ENCODE results near the gene RFC1.
A peak's percentile ranks its signal among the peaks of the same experiment; 100 is the strongest.
"Not testable (repeated sequence)": the region's sequence is repeated elsewhere in the genome, so short reads cannot be mapped to it uniquely, and the experiment has no call there.

RFC1 gene, protein sequence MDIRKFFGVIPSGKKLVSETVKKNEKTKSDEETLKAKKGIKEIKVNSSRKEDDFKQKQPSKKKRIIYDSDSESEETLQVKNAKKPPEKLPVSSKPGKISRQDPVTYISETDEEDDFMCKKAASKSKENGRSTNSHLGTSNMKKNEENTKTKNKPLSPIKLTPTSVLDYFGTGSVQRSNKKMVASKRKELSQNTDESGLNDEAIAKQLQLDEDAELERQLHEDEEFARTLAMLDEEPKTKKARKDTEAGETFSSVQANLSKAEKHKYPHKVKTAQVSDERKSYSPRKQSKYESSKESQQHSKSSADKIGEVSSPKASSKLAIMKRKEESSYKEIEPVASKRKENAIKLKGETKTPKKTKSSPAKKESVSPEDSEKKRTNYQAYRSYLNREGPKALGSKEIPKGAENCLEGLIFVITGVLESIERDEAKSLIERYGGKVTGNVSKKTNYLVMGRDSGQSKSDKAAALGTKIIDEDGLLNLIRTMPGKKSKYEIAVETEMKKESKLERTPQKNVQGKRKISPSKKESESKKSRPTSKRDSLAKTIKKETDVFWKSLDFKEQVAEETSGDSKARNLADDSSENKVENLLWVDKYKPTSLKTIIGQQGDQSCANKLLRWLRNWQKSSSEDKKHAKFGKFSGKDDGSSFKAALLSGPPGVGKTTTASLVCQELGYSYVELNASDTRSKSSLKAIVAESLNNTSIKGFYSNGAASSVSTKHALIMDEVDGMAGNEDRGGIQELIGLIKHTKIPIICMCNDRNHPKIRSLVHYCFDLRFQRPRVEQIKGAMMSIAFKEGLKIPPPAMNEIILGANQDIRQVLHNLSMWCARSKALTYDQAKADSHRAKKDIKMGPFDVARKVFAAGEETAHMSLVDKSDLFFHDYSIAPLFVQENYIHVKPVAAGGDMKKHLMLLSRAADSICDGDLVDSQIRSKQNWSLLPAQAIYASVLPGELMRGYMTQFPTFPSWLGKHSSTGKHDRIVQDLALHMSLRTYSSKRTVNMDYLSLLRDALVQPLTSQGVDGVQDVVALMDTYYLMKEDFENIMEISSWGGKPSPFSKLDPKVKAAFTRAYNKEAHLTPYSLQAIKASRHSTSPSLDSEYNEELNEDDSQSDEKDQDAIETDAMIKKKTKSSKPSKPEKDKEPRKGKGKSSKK

DNA sequence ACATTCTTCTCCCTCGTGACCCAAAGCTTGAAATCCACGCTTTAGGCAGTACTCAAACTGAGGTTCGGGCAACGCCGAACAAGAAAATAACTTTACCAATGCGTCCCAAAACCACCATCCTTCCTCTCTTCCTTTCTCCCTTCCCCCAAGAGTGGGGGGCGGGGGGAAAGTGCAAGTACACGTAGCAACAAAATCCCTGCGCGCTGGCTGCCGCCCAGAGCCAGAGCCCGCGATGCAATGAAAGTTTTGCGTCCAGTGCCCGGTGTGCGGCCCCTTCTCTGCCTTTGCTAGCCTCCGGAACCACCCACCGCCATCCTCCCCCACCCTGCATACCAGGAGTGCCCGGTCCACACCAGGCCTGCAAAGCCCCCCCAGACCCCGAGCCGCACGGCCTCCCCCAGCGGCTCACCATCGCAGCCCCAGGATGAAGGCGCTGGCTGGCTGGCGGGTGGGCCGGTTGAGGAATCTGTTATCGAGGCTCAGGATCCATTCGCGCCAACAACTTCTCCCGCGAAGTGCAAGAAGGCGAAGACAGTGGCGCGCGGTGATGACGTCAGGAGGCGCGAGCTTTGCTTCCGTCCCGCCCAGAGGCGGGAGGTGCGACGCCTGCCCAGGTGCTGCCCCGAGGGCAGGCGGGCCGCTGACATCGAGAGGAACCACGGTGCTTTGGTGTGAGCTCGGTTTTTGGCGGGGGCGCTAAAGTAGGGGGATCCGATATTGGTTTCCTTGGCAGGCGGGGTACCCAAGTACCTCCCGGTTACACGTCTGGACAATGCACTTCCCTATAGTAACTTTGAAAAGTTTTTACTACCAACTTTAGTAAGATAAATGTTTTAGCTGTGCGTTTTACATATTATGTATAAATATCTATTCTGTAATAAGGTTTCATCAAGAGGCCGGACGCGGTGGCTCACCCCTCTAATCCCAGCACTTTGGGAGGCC is at the start of gene RFC1:
Gene RFC1, minus strand, starts transcription at position 533 of the 942 bp plus-strand sequence. Its CDS starts 121 bp downstream, at position 412.
- DNase-seq, result peak; percentile 76 to 96 (median 90)
- intact Hi-C loops (cut with DNase I), result loop anchor here (10.0 kb wide), 1 partner anchor 89 kb away; the partner anchor contains the start of genes LIAS and RPL9

DNA sequence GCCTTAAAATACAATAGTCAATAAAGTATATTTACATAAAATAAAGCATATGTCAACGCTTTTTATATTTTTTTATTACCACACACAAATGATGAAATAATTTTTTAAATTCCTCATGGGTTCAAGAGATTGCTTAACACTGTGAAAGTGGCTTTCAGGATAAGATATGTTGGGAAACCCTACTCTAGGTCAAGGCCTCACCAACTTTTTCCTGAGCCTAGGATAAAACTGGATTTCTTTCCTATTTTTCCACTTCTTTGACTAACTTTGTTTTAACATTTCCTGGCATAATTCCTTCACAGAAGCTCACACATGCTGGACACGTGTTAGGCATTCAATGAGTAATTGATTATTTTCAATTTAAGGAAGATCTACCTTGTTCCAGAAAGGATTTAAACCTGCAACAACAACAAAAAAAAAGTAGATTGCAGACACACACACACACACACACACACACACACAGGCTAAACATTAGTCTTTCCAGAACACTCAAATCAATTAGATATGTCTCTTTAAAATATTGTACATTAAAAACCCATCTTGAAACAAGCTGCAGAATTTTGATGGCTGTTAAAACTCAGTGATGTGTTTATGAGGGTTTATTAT is 49.6 kb upstream of the RFC1 start:
- no peak for DNase-seq
- intact Hi-C loops (cut with DNase I), result no loop called here

DNA sequence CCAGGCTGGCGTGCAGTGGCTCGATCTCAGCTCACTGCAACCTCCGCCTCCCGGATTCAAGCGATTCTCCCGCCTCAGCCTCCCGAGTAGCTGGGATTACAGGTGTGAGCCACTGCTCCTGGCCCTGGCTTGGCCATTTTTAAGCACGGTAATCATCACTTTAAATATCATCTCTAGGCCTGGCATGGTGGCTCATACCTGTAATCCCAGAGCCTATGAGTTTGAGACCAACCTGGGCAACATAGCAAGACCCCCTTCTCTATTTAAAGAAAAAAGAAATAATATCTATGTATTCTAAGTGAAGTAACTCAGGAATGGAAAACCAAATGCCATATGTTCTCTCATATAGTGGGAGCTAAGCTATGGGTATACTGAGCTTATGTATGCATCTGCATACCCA is 45.4 kb upstream of the RFC1 start:
- intact Hi-C loops (cut with DNase I); DNase-seq: not testable (repeated sequence)

DNA sequence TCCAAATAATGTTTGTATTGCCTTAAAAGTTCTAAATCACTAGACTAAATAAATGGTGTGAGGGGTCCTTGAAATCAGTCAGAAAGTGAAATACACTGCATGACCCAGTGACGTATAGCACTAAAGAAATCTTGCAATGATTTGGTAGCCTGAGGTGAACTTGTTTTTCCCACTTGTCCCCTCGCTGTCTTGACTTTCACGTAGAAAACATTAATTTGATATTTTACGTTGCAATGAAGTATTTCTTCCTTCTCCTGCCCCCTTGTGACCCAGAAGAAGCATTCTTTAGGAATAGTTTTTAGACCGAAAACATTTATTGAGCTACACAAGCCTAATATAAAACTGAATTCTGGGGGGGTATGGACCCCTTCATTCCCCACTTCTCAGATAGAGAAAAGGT is 44.3 kb upstream of the RFC1 start:
- no peak for DNase-seq
- intact Hi-C loops (cut with DNase I), result no loop called here

DNA sequence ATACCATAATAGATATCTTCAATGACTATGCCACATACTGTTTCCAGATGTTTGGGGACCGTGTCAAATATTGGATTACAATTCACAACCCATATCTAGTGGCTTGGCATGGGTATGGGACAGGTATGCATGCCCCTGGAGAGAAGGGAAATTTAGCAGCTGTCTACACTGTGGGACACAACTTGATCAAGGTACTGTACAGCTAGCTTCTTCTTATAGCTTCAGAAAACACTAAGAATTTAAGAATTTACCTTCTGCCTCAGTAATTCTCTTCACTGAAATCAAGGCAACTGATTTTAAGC is 41.4 kb upstream of the RFC1 start:
- intact Hi-C loops (cut with DNase I), result no loop called here
- no peak for DNase-seq

DNA sequence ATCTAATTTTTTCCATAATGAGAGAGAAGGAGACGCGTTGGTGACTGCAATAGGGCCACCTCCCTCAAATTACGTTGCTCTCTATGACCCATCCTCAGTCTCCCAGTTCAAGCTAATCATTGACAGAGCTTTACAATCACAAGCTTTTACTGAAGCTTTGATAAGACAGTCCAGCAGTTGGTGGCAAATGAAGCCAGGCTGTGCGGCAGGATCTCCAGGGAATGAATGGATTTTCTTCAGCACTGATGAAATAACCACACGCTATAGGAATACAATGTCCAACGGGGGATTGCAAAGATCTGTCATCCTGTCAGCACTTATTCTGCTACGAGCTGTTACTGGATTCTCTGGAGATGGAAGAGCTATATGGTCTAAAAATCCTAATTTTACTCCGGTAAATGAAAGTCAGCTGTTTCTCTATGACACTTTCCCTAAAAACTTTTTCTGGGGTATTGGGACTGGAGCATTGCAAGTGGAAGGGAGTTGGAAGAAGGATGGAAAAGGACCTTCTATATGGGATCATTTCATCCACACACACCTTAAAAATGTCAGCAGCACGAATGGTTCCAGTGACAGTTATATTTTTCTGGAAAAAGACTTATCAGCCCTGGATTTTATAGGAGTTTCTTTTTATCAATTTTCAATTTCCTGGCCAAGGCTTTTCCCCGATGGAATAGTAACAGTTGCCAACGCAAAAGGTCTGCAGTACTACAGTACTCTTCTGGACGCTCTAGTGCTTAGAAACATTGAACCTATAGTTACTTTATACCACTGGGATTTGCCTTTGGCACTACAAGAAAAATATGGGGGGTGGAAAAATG is 40.8 kb upstream of the RFC1 start, which contains the start of gene KLB:
Gene KLB, plus strand, starts transcription at position 168 of the 821 bp plus-strand sequence. Its CDS starts 20 bp downstream, at position 188.
- intact Hi-C loops (cut with DNase I), result no loop called here
- DNase-seq, result no peak

DNA sequence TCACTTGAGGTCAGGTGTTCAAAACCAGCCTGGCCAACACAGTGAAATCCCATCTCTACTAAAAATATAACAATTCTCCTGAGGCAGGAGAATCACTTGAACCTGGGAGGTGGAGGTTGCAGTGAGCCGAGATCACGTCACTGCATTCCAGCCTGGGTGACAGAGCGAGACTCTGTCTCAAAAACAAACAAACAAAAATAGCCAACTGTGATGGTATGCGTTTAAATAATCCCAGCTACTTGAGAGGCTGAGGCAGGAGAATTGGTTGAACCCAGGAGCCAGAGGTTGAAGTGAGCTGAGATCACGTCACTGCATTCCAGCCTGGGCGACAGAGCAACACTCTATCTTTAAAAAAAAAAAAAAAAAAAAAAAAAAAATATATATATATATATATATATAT is 35.5 kb upstream of the RFC1 start:
- intact Hi-C loops (cut with DNase I); DNase-seq: not testable (repeated sequence)

DNA sequence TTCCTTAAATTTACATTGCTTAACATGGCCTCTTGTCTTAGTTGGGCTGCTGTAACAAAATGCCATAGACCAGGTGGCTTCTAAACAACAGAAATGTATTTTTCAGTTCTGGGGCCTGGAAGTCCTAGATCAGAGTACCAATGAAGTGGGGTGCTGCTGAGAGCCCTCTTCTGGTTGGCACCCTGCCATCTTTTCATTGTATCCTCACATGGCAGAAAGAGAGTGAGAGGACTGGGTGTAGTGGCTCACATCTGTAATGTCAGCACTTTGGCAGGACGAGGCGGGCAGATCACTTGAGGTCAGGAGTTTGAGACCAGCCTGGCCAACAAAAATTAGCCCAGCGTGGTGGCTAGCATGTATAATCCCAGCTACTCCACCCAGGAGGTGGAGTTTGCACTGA is 28.5 kb upstream of the RFC1 start:
- intact Hi-C loops (cut with DNase I), result no loop called here
- DNase-seq, result no peak

DNA sequence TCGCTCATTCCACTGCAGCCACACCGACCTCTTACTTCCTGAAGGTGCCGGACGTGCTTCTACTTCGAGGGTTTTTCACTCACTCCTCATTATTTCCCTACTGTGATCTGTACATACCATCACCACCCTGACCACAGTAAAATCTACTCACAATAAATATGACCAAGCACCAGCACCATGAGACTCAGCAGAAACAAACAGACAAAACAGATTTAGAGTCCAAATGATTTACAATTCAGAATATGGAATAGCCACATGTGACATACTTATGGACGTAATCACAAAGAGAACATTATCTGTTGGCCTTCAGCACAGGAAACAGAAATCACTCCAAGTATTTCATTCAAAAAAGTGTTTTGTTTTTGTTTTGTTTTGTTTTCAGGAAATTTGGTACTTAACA is 24.4 kb upstream of the RFC1 start:
- no peak for DNase-seq
- intact Hi-C loops (cut with DNase I), result no loop called here

DNA sequence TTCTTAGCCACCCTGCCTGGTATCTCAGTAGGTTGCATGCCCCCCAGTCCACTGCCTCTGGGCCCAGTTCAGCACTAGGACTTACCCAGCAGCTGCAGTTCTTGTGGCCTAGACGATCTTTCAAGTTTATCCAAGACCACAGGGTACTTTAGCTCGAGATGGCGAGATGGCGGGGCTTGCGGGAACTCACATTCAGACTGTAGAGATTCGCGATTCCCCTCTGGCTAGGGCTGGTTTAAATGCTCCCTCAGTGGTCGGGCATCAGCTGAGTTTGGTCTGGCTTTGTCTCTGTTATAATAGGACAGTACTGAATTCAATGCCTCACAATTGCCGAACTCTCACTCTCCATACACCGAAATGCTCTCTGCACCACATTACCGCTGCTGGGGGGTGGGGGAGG is 18.4 kb upstream of the RFC1 start:
- no peak for DNase-seq

DNA sequence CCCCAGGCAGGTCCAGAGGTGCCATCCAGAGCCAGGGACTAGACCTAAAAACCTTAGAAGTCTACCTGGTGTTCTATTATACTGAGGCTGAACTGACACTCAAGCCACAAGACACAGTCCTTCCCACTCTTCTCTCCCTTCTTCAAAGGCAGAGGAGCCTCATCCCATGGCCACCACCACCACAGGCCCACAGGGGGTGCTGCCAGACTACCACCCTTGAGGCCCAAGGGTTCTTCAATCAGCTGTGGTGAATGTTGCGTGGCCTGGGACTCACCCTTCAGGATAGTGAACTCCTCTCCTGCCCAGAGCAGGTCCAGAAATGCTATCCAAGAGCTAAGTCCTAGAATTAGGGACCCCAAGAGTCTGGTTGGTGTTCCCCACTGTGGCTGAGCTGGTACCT is 17.5 kb upstream of the RFC1 start:
- intact Hi-C loops (cut with DNase I), result no loop called here
- no peak for DNase-seq

More for the DNA sequence above, 18.4 kb upstream of the RFC1 start:
- intact Hi-C loops (cut with DNase I), result no loop called here

DNA sequence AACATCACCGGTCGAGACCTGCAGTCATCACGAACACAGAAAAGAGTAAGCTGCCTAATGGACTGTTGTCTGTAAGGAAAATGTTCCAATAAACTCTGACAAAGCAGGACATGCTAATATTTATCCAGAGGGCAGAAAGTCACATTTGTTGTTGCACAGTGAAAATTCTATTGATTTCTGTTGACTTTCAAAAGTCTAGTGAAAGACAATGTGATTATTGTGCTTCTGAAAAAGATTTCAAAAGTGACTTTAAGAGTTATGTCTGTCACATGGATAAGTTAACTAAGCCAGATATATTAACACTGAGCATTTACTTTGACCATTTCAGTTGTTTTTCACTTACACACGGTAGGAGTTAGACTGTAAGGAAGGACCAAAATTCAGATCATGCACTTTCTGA is 9.3 kb upstream of the RFC1 start:
- DNase-seq, result no peak

DNA sequence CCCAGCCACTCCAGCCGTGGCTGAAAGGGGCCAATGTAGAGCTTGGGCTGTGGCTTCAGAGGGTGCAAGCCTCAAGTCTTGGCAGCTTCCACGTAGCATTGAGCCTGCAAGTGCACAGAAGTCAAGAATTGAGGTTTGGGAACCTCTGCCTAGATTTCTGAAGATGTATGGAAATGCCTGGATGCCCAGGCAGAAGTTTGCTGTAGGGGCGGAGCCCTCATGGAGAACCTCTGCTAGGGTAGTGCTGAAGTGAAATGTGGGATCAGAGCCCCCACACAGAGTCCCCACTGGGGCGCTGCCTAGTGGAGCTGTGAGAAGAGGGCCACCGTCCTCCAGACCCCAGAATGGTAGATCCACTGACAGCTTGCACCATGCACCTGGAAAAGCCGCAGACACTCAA is 5.0 kb upstream of the RFC1 start:
- DNase-seq; intact Hi-C loops (cut with DNase I): not testable (repeated sequence)

More for the DNA sequence above, 9.3 kb upstream of the RFC1 start:
- intact Hi-C loops (cut with DNase I), result no loop called here

DNA sequence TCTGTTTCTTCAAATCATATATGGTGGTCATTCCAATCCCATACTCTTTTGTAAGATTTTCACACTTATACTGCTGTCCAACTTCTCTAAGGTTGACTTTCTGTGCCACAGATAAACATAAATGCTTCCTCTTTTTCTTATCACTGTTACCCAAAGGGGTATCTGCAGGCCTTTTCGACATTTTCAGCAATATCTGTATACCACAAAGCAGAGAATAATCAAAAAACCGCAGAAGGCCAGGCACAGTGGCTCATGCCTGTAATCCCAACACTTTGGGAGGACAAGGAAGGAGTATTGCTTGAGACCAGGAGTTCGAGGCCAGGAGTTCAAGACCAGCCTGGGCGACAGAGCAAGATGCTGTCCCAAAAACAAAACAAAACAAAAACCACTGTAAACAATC is 3.1 kb upstream of the RFC1 start:
- DNase-seq, result no peak
- intact Hi-C loops (cut with DNase I), result loop anchor here (10.0 kb wide), 1 partner anchor 86 kb away; the partner anchor contains the start of genes LIAS and RPL9

DNA sequence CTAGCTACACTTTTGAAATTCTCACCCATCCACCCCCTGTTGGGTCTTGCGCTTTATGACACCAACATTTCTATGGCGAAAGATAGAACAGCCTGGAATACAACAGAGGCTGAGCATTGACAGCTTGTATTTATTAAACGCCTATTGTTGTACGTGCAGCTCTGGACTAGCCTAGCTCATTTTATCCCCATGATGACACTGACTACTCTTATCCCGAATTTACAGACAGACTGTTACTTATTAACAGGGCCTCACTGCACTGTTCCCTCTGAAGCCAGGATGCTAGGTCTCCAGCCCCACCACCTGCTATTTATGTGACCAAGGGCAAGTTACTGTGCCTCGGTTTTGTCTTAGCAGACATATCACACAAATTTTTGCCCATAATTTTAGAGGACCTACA is 1.0 kb upstream of the RFC1 start:
- DNase-seq, result no peak
- intact Hi-C loops (cut with DNase I), result loop anchor here (10.0 kb wide), 1 partner anchor 88 kb away; the partner anchor contains the start of genes LIAS and RPL9

DNA sequence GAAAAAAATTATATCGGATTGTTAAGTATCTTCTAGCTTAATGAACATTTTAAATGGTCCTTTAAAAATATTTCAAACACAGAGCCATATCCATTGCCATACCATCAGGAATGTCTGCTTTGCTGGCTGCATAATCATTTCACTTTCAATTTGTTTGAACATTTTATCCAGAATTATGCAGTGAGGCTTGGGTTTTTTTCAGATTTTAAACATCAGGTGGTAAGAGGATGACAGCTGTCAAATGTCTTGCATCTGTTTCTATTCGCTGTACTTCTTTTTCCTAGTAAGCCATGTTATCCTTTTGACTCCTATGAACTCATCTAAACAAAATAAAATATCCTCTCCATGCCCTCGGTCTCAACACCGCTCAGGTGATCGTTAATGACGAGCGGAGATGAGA is 802 bp downstream of the RFC1 start:
- intact Hi-C loops (cut with DNase I), result loop anchor here (10.0 kb wide), 1 partner anchor 89 kb away; the partner anchor contains the start of genes LIAS and RPL9
- DNase-seq, result no peak
